Body of pancreas (tissue), 4 donors: ENCODE results near the gene YY1AP1.

Experiments
- POLR2A ChIP-seq, 3 donors: fragments of 450-650 bp; IDR thresholded peaks; one replicate each; pipeline ENCODE4 v1.6.1; 2016; ENCODE audit warnings: antibody characterized with exemption in 3 of 3, mild to moderate bottlenecking in 2 of 3
- TF ChIP-seq, protein P1 (sequence below), 7 experiments: fragments of 450-650 bp in 4 of 7; fragments of 200-600 bp in 3 of 7; sonication (generic) in 3 of 7; IDR thresholded peaks; one replicate each; pipeline ENCODE4 v1.5.1; 2016 to 2019; ENCODE audit warnings: antibody characterized with exemption in 7 of 7

DNA sequence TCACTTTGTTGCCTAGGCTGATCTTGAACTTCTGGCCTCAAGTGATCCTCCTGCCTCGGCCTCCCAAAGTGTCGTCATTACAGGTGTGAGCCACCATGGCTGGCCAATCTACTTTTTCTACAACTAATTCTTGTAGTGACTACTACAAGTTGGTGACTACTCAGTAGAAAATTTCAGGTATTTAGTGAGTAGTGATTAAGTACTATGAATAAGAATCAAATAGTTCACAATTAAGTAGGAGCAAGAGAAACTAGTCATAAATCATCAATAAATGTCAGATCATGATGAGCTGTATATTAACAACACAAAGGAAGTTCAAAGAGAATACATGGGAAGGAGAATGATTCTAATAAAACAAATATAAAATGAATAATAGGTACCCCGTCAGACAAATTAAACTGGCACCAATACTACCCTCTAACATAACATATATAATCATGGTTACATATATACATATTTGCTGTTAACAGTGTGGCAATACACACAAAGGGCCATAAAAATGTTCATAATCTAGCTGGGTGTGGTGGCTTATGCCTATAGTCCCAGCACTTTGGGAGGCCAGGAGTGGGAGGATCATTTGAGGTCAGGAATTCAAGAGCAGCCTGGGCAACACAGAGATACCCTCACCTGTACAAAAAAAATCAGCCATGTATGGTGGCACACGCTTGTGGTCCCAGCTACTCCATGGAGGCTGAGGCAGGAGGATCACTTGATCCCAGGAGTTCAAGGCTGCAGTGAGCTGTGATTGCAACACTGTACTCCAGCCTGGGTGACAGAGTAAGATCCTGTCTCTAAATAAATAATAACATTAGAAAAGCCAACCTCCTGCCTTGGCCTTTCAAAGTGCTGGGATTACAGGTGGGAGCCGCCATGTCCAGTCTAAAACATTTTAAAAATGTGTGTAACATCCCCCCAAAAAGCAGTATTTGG lies 19.1 kb downstream of the YY1AP1 start:
- TF ChIP-seq, protein P1, sequence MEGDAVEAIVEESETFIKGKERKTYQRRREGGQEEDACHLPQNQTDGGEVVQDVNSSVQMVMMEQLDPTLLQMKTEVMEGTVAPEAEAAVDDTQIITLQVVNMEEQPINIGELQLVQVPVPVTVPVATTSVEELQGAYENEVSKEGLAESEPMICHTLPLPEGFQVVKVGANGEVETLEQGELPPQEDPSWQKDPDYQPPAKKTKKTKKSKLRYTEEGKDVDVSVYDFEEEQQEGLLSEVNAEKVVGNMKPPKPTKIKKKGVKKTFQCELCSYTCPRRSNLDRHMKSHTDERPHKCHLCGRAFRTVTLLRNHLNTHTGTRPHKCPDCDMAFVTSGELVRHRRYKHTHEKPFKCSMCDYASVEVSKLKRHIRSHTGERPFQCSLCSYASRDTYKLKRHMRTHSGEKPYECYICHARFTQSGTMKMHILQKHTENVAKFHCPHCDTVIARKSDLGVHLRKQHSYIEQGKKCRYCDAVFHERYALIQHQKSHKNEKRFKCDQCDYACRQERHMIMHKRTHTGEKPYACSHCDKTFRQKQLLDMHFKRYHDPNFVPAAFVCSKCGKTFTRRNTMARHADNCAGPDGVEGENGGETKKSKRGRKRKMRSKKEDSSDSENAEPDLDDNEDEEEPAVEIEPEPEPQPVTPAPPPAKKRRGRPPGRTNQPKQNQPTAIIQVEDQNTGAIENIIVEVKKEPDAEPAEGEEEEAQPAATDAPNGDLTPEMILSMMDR (IDR thresholded peaks at IDR 0.05), result no peak
- TF ChIP-seq POLR2A (IDR thresholded peaks at IDR 0.05), result no peak
